HL-60 (cell line): ENCODE measurements around the gene AKT1S1.

ENCODE experiments used
- CTCF ChIP-seq: IDR thresholded peaks from one replicate; pipeline ENCODE4 v1.5.1; 2011; ENCODE audit warnings: low read length, control low read depth, inconsistent platforms; ENCODE audit not compliant: insufficient read depth
- POLR2AphosphoS5 ChIP-seq: IDR thresholded peaks from 2 replicates; pipeline ENCODE4 v1.6.1; 2012; ENCODE audit warnings: low read depth

GRCh38 chr19:49837425-49837824 lies 39.7 kb downstream of the AKT1S1 start:
- TF ChIP-seq POLR2AphosphoS5 = no peak
- no peak for TF ChIP-seq CTCF
